Measurements from ENCODE around the gene KCNRG. TPM values are rescaled to one million over a fixed set of nuclear protein-coding genes. Genes with fewer than 3 reads are reported as not detected.

Gene KCNRG
- total and polyA plus RNA-seq, 4 experiments from 2014 or later = 0.64 to 0.83 (median 0.70) TPM; not detected in 1

DNA sequence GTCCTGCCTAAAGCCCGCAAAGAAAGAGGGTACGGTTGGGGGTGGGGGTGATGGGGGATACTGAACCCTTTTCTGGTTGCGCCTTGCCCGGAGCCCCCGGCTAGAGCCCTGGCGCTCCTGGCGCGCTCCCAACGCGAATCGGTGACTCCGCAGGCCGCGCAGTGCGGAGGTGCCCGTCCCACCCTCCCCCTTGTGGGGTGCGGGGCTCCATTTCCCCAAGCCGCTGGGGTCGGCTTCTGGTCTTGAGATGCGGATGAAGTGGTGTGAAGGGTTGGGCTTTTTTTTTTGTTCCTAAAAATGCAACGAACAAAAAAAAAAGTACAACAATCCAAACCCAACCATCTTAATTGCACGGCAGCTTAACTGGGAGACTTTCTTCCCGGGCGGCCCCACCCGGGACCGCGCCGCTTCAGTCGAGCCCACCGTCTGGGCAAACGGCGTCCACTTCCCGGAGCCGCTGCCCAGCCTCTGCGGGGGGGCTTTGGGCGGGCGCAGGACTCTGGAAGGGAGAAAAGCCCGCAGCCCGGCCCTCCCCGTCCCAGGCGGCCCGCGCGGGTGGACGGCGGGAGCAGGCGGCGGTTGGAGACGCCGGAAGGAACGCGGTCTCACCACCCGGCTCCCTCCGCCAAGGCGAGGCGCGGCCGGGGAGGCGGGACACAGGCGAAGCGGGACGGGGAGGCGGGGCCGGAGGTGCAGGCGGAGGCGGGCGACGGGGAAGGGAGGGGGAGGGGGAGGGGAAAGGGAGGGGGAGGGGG lies 18.9 kb upstream of the KCNRG start:
- Histone ChIP-seq H3K9me3 (ENCODE audit: control insufficient read depth in 1 of 2, low read length in 2 of 2) (no peaks in the 10 kb centered on the region), H3K27ac (ENCODE audit: low read depth, low read length) (peak overlapping the region; percentile 52), H3K27me3 (ENCODE audit: insufficient read depth, low read length) (no peaks in the 10 kb centered on the region), H3K4me1 (ENCODE audit: insufficient read depth, low read length) (peaks cover 51% of the 10 kb centered on the region), H3K4me3 (ENCODE audit: low read length in 2 of 2) (peak overlapping the region; percentile 45 to 62), H3K36me3 (ENCODE audit: insufficient read depth, low read length) (peaks cover 15% of the 10 kb centered on the region)
- peak overlapping the region; percentile 42 to 91 (median 85) for H3K27ac Mint-ChIP-seq
- peak; percentile 83 to 85 (median 84) for DNase-seq
- H3K4me1 Mint-ChIP-seq = peaks cover 27 to 54% (median 38%) of the 10 kb centered on the region in 4 donors
- CTCF ChIA-PET (ENCODE audit: partially characterized antibody) = interaction anchor here (0.8 to 3.9 kb wide), 41 partner anchors 8 to 918 kb away, joined by 3 to 114 read pairs (median 6); partner anchors contain the start of gene SPRYD7
- H3K36me3 Mint-ChIP-seq = peaks cover 10 to 37% of the 10 kb centered on the region in 2 donors
- H3K4me3 Mint-ChIP-seq = peak overlapping the region; percentile 67 to 85 (median 78)
- no peaks in the 10 kb centered on the region for H3K27me3 Mint-ChIP-seq
- intact Hi-C loops (cut with micrococcal nuclease) = loop anchor here (1.0 to 10.0 kb wide), 9 partner anchors 20 to 1586 kb away; partner anchors contain the start of genes FNDC3A and WDFY2
- no peaks in the 10 kb centered on the region for H3K9me3 Mint-ChIP-seq
- POLR2A ChIA-PET (ENCODE audit: partially characterized antibody) = interaction anchor here (0.8 to 5.6 kb wide), 31 partner anchors 8 to 919 kb away, joined by 3 to 219 read pairs (median 9); partner anchors contain the start of genes CAB39L, KCNRG, KPNA3 and RNASEH2B

DNA sequence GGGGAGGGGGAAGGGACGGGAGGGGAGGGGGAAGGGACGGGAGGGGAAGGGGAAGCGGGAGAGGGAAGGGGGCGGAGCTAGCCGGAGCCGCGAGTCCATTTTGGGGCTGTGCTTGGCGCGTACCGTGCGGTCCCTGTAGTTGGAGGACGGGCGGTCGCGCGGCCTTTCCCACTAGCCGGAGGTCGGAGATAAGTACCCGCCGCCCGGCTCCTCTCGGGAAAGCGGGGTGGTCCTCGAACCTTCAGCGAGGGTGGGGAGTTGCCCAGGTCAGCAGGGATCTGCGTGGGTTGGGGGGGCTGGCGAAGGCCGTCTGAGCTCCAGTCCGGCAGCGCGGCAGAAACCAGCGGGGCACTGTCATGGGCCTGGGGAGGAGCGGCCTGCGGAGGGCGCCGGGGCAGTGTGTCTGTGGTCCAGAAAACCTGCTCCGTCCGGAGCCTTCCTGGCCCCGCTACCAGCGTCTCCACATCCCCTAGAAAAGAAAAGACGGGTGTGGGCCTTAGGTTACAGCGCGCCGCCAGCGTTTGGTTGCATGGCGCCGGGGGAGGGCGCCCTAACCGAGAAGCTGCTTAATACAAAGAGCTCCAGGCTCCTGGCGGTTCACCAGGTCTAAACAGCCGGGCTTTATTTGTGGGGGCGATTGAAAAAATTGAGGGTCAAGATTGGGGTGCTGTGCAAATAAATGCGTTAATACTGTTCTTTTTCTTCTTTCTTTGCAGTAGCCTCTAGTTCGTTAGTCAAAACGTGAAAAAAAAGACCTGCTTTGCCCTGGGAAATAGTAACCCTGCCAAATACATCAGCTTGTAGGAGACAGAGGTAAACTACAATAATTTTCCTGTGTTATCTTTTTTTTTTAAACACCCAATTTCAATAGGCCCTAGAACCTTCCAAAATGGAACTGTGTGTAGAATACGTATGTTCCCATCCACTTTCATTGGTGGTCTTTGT lies 18.0 kb upstream of the KCNRG start, which contains the start of gene TRIM13:
TRIM13 (plus strand) TSS at position 92 of the 945 bp plus-strand sequence. CDS start 14,899 bp downstream, outside the sequence.
- Mint-ChIP-seq H3K36me3 (peaks cover 10 to 42% of the 10 kb centered on the region in 2 donors), H3K27ac (peak within 1 kb of the TSS; percentile 84 to 93 (median 91)), H3K9me3 (no peaks in the 10 kb centered on the region), H3K4me1 (peaks cover 30 to 63% (median 43%) of the 10 kb centered on the region in 4 donors), H3K27me3 (no peaks in the 10 kb centered on the region), H3K4me3 (peak within 1 kb of the TSS; percentile 89 to 94 (median 90))
- no peaks in the 10 kb centered on the region for H3K9me3 ChIP-seq (ENCODE audit: control insufficient read depth in 1 of 2, low read length in 2 of 2)
- intact Hi-C loops (cut with micrococcal nuclease) = loop anchor here (1.0 to 10.0 kb wide), 15 partner anchors 21 to 1585 kb away; partner anchors contain the start of genes FNDC3A, SPRYD7 and WDFY2
- H3K27me3 ChIP-seq (ENCODE audit: insufficient read depth, low read length) = no peaks in the 10 kb centered on the region
- CTCF ChIA-PET (ENCODE audit: partially characterized antibody) = interaction anchor here (0.5 to 3.9 kb wide), 61 partner anchors 9 to 1075 kb away, joined by 3 to 114 read pairs (median 5); partner anchors contain the start of gene SPRYD7
- peaks cover 15% of the 10 kb centered on the region for H3K36me3 ChIP-seq (ENCODE audit: insufficient read depth, low read length)
- POLR2A ChIA-PET (ENCODE audit: partially characterized antibody) = interaction anchor here (0.5 to 5.6 kb wide), 51 partner anchors 9 to 918 kb away, joined by 3 to 219 read pairs (median 5); partner anchors contain the start of genes CAB39L, EBPL, KCNRG and KPNA3
- H3K4me1 ChIP-seq (ENCODE audit: insufficient read depth, low read length) = peaks cover 59% of the 10 kb centered on the region
- DNase-seq = peak; percentile 81 to 85 (median 84)
- H3K4me3 ChIP-seq (ENCODE audit: low read length in 2 of 2) = peak within 1 kb of the TSS; percentile 82 to 96
- H3K27ac ChIP-seq (ENCODE audit: low read depth, low read length) = peak within 1 kb of the TSS; percentile 83

DNA sequence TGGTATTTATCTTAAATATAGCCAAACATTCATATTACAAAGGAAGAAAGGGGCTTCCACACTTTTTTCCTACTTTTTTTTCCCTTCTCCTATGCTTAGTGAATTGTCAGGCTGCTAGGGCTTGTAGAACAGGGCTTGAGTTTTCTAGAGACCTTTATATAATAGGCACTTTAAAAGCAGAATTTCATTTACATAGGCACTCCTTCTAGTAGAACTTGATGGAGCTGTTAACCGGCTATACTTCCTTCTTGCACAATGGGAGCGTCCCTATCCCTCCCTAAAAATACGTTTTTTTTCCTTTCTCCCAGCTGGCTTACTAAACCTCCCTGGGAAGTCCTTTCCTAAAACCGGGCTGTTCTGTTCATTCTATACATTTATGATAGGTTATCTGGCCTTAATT lies 17.3 kb upstream of the KCNRG start:
- Mint-ChIP-seq H3K27ac (peak overlapping the region in 6 of 7 donors; percentile 70 to 93 (median 88)), H3K9me3 (no peaks in the 10 kb centered on the region), H3K4me3 (peak overlapping the region; percentile 89 to 94 (median 90)), H3K36me3 (peaks cover 10 to 47% of the 10 kb centered on the region in 2 donors), H3K4me1 (peaks cover 32 to 69% (median 46%) of the 10 kb centered on the region in 4 donors), H3K27me3 (no peaks in the 10 kb centered on the region)
- H3K9me3 ChIP-seq (ENCODE audit: control insufficient read depth in 1 of 2, low read length in 2 of 2) = no peaks in the 10 kb centered on the region
- intact Hi-C loops (cut with micrococcal nuclease) = loop anchor here (1.0 to 10.0 kb wide), 13 partner anchors 62 to 1584 kb away; partner anchors contain the start of genes FNDC3A, SPRYD7 and WDFY2
- ChIA-PET CTCF (ENCODE audit: partially characterized antibody) (interaction anchor here (0.5 to 3.9 kb wide), 56 partner anchors 8 to 1074 kb away, joined by 3 to 114 read pairs (median 5); partner anchors contain the start of gene SPRYD7), POLR2A (ENCODE audit: partially characterized antibody) (interaction anchor here (0.5 to 5.6 kb wide), 43 partner anchors 9 to 913 kb away, joined by 3 to 219 read pairs (median 6); partner anchors contain the start of genes CAB39L, KCNRG, KPNA3 and RNASEH2B)
- peak overlapping the region; percentile 82 to 96 for H3K4me3 ChIP-seq (ENCODE audit: low read length in 2 of 2)
- peak overlapping the region; percentile 83 for H3K27ac ChIP-seq (ENCODE audit: low read depth, low read length)
- DNase-seq = no peak
- H3K4me1 ChIP-seq (ENCODE audit: insufficient read depth, low read length) = peaks cover 66% of the 10 kb centered on the region
- H3K27me3 ChIP-seq (ENCODE audit: insufficient read depth, low read length) = no peaks in the 10 kb centered on the region
- H3K36me3 ChIP-seq (ENCODE audit: insufficient read depth, low read length) = peaks cover 15% of the 10 kb centered on the region

DNA sequence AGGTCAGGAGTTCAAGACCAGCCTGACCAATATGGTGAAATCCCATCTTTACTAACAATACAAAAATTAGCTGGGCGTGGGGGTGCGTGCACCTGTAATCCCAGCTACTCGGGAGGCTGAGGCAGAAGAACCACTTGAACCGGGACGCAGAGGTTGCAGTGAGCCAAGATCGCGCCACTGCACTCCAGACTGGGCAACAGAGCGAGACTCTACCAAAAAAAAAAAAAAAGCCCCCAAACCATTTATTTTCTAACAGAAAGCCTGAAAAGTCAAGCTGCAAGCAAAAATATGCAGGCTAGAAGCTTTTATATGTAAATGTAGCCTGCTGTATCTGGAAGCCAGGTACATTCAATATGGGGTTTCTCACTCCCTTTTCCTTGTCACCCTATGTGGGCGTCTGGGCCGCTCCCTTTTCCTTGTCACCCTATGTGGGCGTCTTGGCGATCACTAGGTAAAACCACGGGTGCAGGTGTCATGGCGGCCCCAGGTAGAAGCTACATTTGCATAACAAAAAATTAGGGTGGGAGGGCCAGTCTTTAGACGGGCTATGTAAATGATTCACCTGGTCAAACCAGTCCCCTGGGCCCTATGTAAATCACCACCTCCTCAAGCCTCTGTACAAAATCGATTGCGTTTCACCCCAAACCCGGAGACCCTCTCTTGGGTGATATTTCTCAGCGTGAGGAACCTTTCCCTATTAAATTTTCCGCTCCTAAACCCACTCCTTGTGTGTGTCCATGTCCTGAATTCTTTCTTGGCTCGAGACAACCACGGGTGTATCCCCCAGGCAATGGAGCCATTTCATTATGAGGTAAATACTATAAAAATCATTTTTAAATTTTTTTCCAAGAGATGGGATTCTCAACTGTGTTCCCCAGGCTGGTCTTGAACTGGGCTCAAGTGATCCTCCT lies 16.3 kb upstream of the KCNRG start:
- no peaks in the 10 kb centered on the region for H3K9me3 Mint-ChIP-seq
- DNase-seq = no peak
- ChIA-PET POLR2A (ENCODE audit: partially characterized antibody) (interaction anchor here (1.9 to 5.6 kb wide), 6 partner anchors 8 to 912 kb away, joined by 5 to 219 read pairs (median 35); partner anchors contain the start of gene RNASEH2B), CTCF (ENCODE audit: partially characterized antibody) (interaction anchor here (0.8 to 3.9 kb wide), 13 partner anchors 9 to 1071 kb away, joined by 3 to 114 read pairs (median 8); no protein-coding TSS in a partner anchor)
- intact Hi-C loops (cut with micrococcal nuclease) = loop anchor here (5.0 to 10.0 kb wide), 7 partner anchors 236 to 1583 kb away; partner anchors contain the start of genes FNDC3A and WDFY2
- Histone ChIP-seq H3K4me1 (ENCODE audit: insufficient read depth, low read length) (peaks cover 74% of the 10 kb centered on the region), H3K27ac (ENCODE audit: low read depth, low read length) (peak overlapping the region; percentile 83), H3K4me3 (ENCODE audit: low read length in 2 of 2) (no peak overlapping the region), H3K36me3 (ENCODE audit: insufficient read depth, low read length) (peaks cover 15% of the 10 kb centered on the region), H3K9me3 (ENCODE audit: control insufficient read depth in 1 of 2, low read length in 2 of 2) (no peaks in the 10 kb centered on the region), H3K27me3 (ENCODE audit: insufficient read depth, low read length) (no peaks in the 10 kb centered on the region)
- H3K27ac Mint-ChIP-seq = peak overlapping the region in 3 of 7 donors; percentile 32 to 93 (median 88)
- peak overlapping the region in 7 of 8 donors; percentile 89 to 94 (median 89) for H3K4me3 Mint-ChIP-seq
- no peaks in the 10 kb centered on the region for H3K27me3 Mint-ChIP-seq
- H3K36me3 Mint-ChIP-seq = peaks cover 10 to 55% of the 10 kb centered on the region in 2 donors
- H3K4me1 Mint-ChIP-seq = peaks cover 34 to 77% (median 48%) of the 10 kb centered on the region in 4 donors

DNA sequence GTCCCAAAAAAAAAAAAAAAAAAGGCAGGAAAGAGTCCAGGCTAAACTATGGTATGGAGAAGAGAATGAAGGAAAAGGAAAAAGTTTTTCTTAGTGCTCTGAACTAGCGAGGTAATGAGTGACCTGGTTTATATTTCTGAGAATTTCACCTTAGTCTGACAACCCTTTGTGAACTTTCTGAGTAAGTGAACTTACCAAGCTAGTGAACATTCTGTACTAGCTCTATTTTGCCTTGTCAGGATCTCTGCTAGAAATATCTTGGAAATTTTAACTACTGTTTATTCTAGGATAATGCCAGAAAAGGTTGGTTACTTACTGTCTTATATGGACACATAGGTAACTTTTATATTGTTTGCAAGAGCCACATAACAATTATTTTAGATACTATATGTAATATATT lies 14.0 kb upstream of the KCNRG start:
- peak overlapping the region in 3 of 8 donors; percentile 11 to 29 (median 13) for H3K4me3 Mint-ChIP-seq
- H3K4me1 ChIP-seq (ENCODE audit: insufficient read depth, low read length) = peaks cover 64% of the 10 kb centered on the region
- CTCF ChIA-PET (ENCODE audit: partially characterized antibody) = interaction anchor here (0.9 to 1.9 kb wide), 3 partner anchors 25 to 83 kb away, joined by 4 read pairs; no protein-coding TSS in a partner anchor
- no peaks in the 10 kb centered on the region for H3K27me3 ChIP-seq (ENCODE audit: insufficient read depth, low read length)
- POLR2A ChIA-PET (ENCODE audit: partially characterized antibody) = interaction anchor here (1.7 to 5.6 kb wide), 2 partner anchors 79 to 126 kb away, joined by 6 to 219 read pairs; no protein-coding TSS in a partner anchor
- no peak for DNase-seq
- H3K4me1 Mint-ChIP-seq = peaks cover 35 to 72% (median 53%) of the 10 kb centered on the region in 4 donors
- peak overlapping the region in 1 of 7 donors; percentile 31 for H3K27ac Mint-ChIP-seq
- no peaks in the 10 kb centered on the region for H3K9me3 ChIP-seq (ENCODE audit: control insufficient read depth in 1 of 2, low read length in 2 of 2)
- no peak overlapping the region for H3K27ac ChIP-seq (ENCODE audit: low read depth, low read length)
- peaks cover 23 to 54% of the 10 kb centered on the region in 2 donors for H3K36me3 Mint-ChIP-seq
- peaks cover 18% of the 10 kb centered on the region for H3K36me3 ChIP-seq (ENCODE audit: insufficient read depth, low read length)
- no peak overlapping the region for H3K4me3 ChIP-seq (ENCODE audit: low read length in 2 of 2)
- H3K9me3 Mint-ChIP-seq = no peaks in the 10 kb centered on the region
- intact Hi-C loops (cut with micrococcal nuclease) = no loop called here
- no peaks in the 10 kb centered on the region for H3K27me3 Mint-ChIP-seq

Data from CD4-positive, alpha-beta memory T cell (primary cell).